Measurements from ENCODE around the gene AJM1. TPM values are rescaled to one million over a fixed set of nuclear protein-coding genes. Genes with fewer than 3 reads are reported as not detected.
"Not testable (repeated sequence)": the region's sequence is repeated elsewhere in the genome, so short reads cannot be mapped to it uniquely, and the experiment has no call there.

The AJM1 gene
- total RNA-seq, 4 donors from 2014 or later = 2.5 to 10.9 (median 5.7) TPM

DNA sequence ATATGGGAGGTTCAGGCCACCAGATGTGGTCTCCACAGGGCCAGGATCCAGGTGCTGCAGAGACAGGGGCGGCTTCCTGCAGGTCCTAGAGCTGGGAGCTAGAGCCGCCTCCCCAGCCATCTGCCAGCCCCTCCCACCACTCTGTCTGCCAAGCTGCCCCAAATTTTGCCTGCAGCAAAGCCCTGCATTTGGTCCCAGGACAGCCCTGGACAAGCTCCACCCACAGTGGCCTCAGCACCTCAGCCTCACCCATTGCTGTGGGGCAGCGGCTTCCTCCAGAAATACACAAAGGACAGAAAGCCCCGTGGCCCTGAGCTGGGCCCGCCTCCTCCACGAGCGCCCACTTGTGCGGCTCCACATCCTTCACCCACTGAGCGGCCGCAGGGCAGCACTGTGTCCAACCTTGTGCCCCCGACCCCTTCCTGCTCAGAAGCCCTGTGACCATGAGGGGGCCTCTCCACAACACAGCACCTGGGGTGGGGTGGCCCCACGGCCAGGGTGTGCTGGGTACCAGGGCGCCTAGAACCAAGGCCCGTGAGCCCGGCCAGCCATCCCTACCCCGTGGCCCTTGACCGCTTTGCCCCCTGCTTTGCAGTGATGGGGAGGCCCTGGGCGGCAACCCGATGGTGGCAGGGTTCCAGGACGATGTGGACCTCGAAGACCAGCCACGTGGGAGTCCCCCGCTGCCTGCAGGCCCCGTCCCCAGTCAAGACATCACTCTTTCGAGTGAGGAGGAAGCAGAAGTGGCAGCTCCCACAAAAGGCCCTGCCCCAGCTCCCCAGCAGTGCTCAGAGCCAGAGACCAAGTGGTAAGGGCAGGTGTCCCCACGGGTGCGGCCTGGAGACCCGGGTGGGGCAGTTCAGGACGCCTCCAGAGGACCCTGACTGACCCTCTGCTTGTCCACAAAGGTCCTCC is 3.7 kb upstream of the AJM1 start:
- TF ChIP-seq POLR2AphosphoS5 (IDR thresholded peaks at IDR 0.05) = no peak
- TF ChIP-seq, protein P1, sequence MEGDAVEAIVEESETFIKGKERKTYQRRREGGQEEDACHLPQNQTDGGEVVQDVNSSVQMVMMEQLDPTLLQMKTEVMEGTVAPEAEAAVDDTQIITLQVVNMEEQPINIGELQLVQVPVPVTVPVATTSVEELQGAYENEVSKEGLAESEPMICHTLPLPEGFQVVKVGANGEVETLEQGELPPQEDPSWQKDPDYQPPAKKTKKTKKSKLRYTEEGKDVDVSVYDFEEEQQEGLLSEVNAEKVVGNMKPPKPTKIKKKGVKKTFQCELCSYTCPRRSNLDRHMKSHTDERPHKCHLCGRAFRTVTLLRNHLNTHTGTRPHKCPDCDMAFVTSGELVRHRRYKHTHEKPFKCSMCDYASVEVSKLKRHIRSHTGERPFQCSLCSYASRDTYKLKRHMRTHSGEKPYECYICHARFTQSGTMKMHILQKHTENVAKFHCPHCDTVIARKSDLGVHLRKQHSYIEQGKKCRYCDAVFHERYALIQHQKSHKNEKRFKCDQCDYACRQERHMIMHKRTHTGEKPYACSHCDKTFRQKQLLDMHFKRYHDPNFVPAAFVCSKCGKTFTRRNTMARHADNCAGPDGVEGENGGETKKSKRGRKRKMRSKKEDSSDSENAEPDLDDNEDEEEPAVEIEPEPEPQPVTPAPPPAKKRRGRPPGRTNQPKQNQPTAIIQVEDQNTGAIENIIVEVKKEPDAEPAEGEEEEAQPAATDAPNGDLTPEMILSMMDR (IDR thresholded peaks at IDR 0.05) = no peak
- no peak for TF ChIP-seq EP300 (IDR thresholded peaks at IDR 0.05)
- no peak for TF ChIP-seq POLR2A (IDR thresholded peaks at IDR 0.05)
- Histone ChIP-seq H3K36me3 (peaks cover 0 to 65% of the 10 kb centered on the region in 2 donors), H3K27me3 (peaks cover 13% of the 10 kb centered on the region), H3K4me1 (peaks cover 0 to 33% (median 22%) of the 10 kb centered on the region in 3 donors), H3K4me3 (no peak overlapping the region), H3K27ac (no peak overlapping the region), H3K9me3 (no peaks in the 10 kb centered on the region)
- WGBS, 2 donors (ENCODE audit: low coverage in 1 of 2) = 83% methylated on average over 1 of the region's 29 CpGs; no CpG with 5 or more reads in 1 of the 2 donors
- no peak for ATAC-seq

DNA sequence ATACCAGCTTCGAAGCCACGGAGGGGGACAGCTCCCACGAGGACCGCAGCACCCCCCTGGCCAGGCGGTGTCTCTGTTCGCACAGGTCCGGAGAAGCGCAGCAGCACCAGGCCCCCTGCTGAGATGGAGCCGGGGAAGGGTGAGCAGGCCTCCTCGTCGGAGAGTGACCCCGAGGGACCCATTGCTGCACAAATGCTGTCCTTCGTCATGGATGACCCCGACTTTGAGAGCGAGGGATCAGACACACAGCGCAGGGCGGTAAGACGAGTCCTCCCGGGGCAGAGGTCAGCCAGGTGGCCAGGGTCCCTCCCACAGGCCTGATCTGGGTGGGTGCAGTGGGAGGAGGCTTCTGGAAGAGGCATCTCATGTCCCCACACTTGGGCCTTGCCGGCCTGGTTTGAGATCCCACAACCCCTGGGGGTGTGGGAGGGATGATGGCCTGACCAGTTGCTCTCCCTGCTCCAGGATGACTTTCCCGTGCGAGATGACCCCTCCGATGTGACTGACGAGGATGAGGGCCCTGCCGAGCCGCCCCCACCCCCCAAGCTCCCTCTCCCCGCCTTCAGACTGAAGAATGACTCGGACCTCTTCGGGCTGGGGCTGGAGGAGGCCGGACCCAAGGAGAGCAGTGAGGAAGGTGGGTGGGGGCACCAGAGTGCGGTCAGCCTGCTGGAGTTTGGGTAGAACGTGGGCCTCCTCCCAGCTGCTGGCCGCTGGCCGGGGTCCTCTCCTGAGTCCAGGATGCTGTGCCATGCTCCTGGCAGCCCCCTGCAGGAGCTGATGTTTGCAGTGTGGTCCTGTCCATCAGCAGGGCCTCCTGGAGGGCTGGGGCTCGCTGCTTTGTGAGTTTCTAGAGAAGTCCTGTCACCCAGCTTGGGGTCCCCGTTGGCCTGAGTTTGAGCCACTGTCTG is 2.8 kb upstream of the AJM1 start:
- H3K36me3 ChIP-seq = peaks cover 0 to 61% of the 10 kb centered on the region in 2 donors

DNA sequence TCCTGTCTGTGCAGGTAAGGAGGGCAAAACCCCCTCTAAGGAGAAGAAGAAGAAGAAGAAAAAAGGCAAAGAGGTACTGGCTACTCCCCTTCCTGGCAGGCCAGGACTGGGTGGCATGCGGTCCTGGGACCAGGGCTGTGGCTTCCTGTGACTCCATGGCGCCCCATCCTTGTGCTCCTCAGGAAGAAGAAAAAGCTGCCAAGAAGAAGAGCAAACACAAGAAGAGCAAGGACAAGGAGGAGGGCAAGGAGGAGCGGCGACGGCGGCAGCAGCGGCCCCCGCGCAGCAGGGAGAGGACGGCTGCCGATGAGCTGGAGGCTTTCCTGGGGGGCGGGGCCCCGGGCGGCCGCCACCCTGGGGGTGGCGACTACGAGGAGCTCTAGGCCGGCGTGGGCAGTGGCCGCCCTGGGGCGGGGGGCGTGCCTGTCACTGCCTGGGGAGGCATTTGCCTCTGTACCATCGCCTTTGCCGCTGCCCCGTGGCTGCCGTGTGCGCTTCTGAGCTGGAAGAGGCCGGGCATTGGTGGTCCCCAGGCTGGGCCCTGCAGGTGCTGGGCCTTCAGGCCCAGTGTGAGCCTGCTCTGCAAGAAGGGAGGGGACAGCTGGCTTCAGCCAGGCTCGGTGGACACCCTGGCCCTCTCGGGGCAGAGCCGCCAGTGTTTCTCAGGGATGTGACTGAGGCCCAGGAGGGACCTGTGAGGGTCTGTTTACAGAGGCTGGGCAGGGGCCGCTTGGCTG is 2.0 kb upstream of the AJM1 start:
- peaks cover 0 to 57% of the 10 kb centered on the region in 2 donors for H3K36me3 ChIP-seq
- no peaks in the 10 kb centered on the region for H3K9me3 ChIP-seq
- WGBS, 2 donors (ENCODE audit: low coverage in 1 of 2) = 73% methylated on average over 19 of the region's 32 CpGs; no CpG with 5 or more reads in 1 of the 2 donors
- no peak overlapping the region for H3K4me3 ChIP-seq
- TF ChIP-seq, protein P1 (IDR thresholded peaks at IDR 0.05) = no peak
- TF ChIP-seq POLR2A (IDR thresholded peaks at IDR 0.05) (no peak), EP300 (IDR thresholded peaks at IDR 0.05) (no peak), POLR2AphosphoS5 (IDR thresholded peaks at IDR 0.05) (no peak)
- no peak for ATAC-seq
- H3K4me1 ChIP-seq = peaks cover 0 to 48% (median 29%) of the 10 kb centered on the region in 3 donors
- no peak overlapping the region for H3K27ac ChIP-seq
- H3K27me3 ChIP-seq = peaks cover 29% of the 10 kb centered on the region

More for the DNA sequence above, 2.8 kb upstream of the AJM1 start:
- H3K9me3 ChIP-seq = no peaks in the 10 kb centered on the region
- H3K27ac ChIP-seq = no peak overlapping the region
- H3K4me3 ChIP-seq = no peak overlapping the region
- peaks cover 22% of the 10 kb centered on the region for H3K27me3 ChIP-seq
- peaks cover 0 to 42% (median 29%) of the 10 kb centered on the region in 3 donors for H3K4me1 ChIP-seq
- TF ChIP-seq, protein P1 (IDR thresholded peaks at IDR 0.05) = no peak
- TF ChIP-seq EP300 (IDR thresholded peaks at IDR 0.05) (no peak), POLR2A (IDR thresholded peaks at IDR 0.05) (no peak), POLR2AphosphoS5 (IDR thresholded peaks at IDR 0.05) (no peak)
- no peak for ATAC-seq
- 93% methylated on average over 3 of the region's 36 CpGs; no CpG with 5 or more reads in 1 of the 2 donors for WGBS, 2 donors (ENCODE audit: low coverage in 1 of 2)

DNA sequence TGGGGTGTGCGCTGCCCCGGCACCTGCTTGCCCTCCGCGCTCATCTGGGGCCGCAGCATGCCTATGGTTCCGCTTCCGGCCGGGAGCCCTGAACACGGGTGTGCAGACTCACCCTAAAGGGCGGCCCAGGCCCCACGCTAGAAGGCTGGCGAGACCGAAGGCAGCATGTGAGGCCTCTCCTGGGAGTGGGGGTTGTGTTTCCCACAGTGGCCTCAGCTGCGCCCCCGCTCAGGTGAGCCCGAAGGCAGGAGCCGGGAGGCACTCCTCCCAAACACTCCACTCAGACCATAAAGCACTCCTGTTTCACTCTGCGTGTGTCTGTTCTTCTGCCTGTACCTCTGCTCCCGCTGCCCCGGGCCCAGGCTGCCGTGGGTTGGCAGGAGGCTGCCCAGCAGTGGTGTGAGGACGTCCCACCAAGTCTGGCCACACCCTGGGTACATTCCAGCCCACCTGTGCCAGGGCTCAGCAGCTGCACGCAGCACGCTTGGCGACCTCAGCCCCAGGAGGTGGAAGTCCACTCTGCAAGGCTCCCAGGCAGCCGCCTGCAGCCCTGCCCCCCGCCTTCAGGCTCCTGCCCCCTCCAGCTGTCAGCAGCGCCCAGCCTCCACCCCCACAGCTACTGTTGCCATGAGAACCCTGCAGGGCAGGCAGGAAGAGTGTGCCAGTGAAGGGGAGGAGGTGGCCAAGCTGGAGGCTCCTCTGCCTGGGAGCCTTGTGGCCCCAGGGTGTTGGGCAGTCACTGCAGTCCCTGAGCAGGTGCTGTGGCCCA is 1.2 kb upstream of the AJM1 start:
- H3K4me1 ChIP-seq = peaks cover 0 to 55% (median 29%) of the 10 kb centered on the region in 3 donors
- H3K27ac ChIP-seq = no peak overlapping the region
- no peak for TF ChIP-seq EP300 (IDR thresholded peaks at IDR 0.05)
- TF ChIP-seq POLR2A (IDR thresholded peaks at IDR 0.05) = no peak
- TF ChIP-seq, protein P1 (IDR thresholded peaks at IDR 0.05) = no peak
- no peak for TF ChIP-seq POLR2AphosphoS5 (IDR thresholded peaks at IDR 0.05)
- WGBS, 2 donors (ENCODE audit: low coverage in 1 of 2) = 20 to 79% methylated on average over 1 to 5 of the region's 28 CpGs
- H3K4me3 ChIP-seq = no peak overlapping the region
- no peaks in the 10 kb centered on the region for H3K9me3 ChIP-seq
- no peak for ATAC-seq
- H3K27me3 ChIP-seq = peaks cover 36% of the 10 kb centered on the region
- peaks cover 0 to 50% of the 10 kb centered on the region in 2 donors for H3K36me3 ChIP-seq

DNA sequence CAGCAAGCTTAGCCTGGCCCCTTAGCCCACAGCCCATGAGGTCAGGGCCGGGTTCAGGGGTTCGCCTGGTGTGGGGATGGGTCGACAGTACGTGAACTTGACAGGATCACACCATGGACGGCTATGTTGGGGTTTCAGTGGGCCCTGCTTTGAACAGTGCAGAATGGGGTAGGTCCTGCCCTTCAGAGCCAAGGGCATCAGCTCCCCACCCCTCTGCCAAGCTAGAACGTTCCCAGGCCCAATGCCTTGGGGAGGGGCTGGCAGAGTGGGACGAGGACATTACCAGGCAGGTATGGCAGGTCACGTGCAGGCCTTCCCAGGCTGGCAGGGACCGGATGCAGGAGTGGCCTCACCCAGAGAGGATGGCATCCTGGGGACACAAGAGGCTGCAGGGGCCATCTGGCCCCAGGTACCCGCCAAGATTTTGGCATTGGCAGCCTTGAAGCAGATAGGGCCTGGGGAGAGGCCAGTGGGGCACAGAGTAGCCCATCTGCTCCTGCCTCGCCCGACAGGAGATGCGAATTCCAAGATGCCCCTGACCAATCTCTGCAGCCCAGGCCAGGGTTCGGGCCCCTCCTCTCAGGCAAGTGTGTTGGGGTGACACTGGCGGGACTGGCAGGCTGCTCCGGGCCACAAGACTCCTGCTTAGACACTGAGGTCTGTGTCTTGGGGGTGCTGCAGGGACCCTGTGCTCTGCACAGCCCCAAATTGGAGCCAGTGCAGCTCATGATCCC is 465 bp upstream of the AJM1 start:
- peaks cover 0 to 42% of the 10 kb centered on the region in 2 donors for H3K36me3 ChIP-seq
- not testable (repeated sequence) for H3K27ac ChIP-seq, H3K9me3 ChIP-seq, ATAC-seq
- peaks cover 44% of the 10 kb centered on the region for H3K27me3 ChIP-seq
- H3K4me3 ChIP-seq = peak overlapping the region in 1 of 2 donors; percentile 53
- no CpG with 5 or more reads among the region's 16 CpGs for WGBS, 2 donors (ENCODE audit: low coverage in 1 of 2)
- peaks cover 0 to 63% (median 33%) of the 10 kb centered on the region in 3 donors for H3K4me1 ChIP-seq

Data from gastroesophageal sphincter (tissue), 4 donors.